ENCODE data around the gene THEMIS2. TPM values are rescaled to one million over a fixed set of nuclear protein-coding genes. Genes with fewer than 3 reads are reported as not detected.
A peak's percentile ranks its signal among the peaks of the same experiment; 100 is the strongest.

Gene THEMIS2
- total and polyA plus RNA-seq, 10 of the 15 experiments (the other 5 are each of a cell fraction or from before 2014, with no cell fraction given): 9.1 to 114 (median 38.3) TPM

DNA sequence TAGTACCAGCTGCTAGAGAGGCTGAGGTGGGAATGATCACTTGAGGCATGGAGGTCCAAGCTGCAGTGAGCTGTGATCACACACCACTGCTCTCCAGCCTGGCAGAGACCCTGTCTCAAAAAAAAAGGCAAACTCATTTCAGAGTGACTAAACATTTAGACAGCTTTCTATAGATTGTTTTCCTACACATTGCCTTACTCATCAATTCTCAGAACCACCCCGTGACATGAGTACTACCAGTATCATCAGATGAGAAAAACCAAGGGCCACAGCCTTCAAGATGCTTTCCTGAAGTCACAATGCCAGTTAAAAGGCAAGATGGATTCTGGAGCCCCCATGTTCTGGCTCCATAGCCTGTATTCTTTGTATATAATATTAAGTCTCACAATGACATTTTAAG lies 40.1 kb downstream of the THEMIS2 start:
- TF ChIP-seq, protein P1, sequence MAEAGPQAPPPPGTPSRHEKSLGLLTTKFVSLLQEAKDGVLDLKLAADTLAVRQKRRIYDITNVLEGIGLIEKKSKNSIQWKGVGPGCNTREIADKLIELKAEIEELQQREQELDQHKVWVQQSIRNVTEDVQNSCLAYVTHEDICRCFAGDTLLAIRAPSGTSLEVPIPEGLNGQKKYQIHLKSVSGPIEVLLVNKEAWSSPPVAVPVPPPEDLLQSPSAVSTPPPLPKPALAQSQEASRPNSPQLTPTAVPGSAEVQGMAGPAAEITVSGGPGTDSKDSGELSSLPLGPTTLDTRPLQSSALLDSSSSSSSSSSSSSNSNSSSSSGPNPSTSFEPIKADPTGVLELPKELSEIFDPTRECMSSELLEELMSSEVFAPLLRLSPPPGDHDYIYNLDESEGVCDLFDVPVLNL (IDR thresholded peaks at IDR 0.05; ENCODE audit: low read depth, low read length): no peak
- TF ChIP-seq TAF1 (IDR thresholded peaks at IDR 0.05; ENCODE audit: borderline replicate concordance, low read depth, low read length) (no peak), KAT2A (conservative IDR thresholded peaks at IDR 0.05; ENCODE audit: control insufficient read depth, low read depth, low read length) (no peak), RFX5 (IDR thresholded peaks at IDR 0.05; ENCODE audit: low read depth, low read length) (no peak), ZNF217 (IDR thresholded peaks at IDR 0.05) (no peak), ZNF622 (IDR thresholded peaks at IDR 0.05) (no peak), TBL1XR1 (IDR thresholded peaks at IDR 0.05; ENCODE audit: low read depth, low read length) (no peak)
- TF ChIP-seq, protein P2, sequence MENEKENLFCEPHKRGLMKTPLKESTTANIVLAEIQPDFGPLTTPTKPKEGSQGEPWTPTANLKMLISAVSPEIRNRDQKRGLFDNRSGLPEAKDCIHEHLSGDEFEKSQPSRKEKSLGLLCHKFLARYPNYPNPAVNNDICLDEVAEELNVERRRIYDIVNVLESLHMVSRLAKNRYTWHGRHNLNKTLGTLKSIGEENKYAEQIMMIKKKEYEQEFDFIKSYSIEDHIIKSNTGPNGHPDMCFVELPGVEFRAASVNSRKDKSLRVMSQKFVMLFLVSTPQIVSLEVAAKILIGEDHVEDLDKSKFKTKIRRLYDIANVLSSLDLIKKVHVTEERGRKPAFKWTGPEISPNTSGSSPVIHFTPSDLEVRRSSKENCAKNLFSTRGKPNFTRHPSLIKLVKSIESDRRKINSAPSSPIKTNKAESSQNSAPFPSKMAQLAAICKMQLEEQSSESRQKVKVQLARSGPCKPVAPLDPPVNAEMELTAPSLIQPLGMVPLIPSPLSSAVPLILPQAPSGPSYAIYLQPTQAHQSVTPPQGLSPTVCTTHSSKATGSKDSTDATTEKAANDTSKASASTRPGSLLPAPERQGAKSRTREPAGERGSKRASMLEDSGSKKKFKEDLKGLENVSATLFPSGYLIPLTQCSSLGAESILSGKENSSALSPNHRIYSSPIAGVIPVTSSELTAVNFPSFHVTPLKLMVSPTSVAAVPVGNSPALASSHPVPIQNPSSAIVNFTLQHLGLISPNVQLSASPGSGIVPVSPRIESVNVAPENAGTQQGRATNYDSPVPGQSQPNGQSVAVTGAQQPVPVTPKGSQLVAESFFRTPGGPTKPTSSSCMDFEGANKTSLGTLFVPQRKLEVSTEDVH (IDR thresholded peaks at IDR 0.05; ENCODE audit: low read depth, partially characterized antibody): no peak
- H3K27ac ChIP-seq (ENCODE audit: control insufficient read depth, insufficient read depth): no peak overlapping the region
- no peak for FAIRE-seq
- H3K9ac ChIP-seq (ENCODE audit: control insufficient read depth, insufficient read depth, low read length): no peak overlapping the region
- peaks cover 2% of the 10 kb centered on the region; the same call in 2 of the 3 replicates for H3K9me3 ChIP-seq (replicated peaks; ENCODE audit: control insufficient read depth, insufficient read depth, low read length)
- H2AFZ ChIP-seq (ENCODE audit: control insufficient read depth, low read depth, low read length): no peak overlapping the region
- SMC1A ChIA-PET (ENCODE audit: uncharacterized antibody, unreplicated experiment): interaction anchor here (0.6 kb wide), 1 partner anchor 385 kb away, joined by 3 read pairs; no protein-coding TSS in a partner anchor
- ATAC-seq: no peak
- TSS peak; percentile 30 for BruUV-seq (replicated peaks)
- peaks cover 0 to 8% of the 10 kb centered on the region in 2 experiments; a peak in 2 of 4 replicates for H3K36me3 ChIP-seq (ENCODE audit: control insufficient read depth in 2 of 2, insufficient read depth in 2 of 2, low read length in 1 of 2)
- CTCF ChIA-PET: interaction anchor here (1.2 kb wide), 1 partner anchor 20 kb away, joined by 3 read pairs; no protein-coding TSS in a partner anchor
- intact Hi-C loops (cut with micrococcal nuclease; ENCODE audit: unreplicated experiment): no loop called here
- 0% methylated on average over 1 of the region's 1 CpG for WGBS (ENCODE audit: insufficient coverage, insufficient replicate concordance, low lambda C conversion rate, missing lambda C conversion rate)
- H3K27me3 ChIP-seq (replicated peaks in 1 of 2; ENCODE audit: control insufficient read depth in 2 of 2, insufficient read depth in 2 of 2, low read length in 1 of 2): no peaks in the 10 kb centered on the region
- H3K79me2 ChIP-seq (ENCODE audit: control insufficient read depth, insufficient read depth, low read length): peaks cover 21% of the 10 kb centered on the region
- no peak for DNase-seq (ENCODE audit: low read depth, low spot score)
- RAD21 ChIA-PET (ENCODE audit: unreplicated experiment): no interaction called here
- in situ Hi-C loops (cut with MboI): no loop called here
- H4K20me1 ChIP-seq (ENCODE audit: control insufficient read depth, insufficient read depth): no peaks in the 10 kb centered on the region
- H3K4me2 ChIP-seq (ENCODE audit: control insufficient read depth, insufficient read depth): peak overlapping the region; percentile 75
- POLR2A ChIA-PET: no interaction called here
- H3K4me3 ChIP-seq: no peak overlapping the region
- no peaks in the 10 kb centered on the region; the same call in 1 of the 2 replicates for H3K4me1 ChIP-seq (ENCODE audit: control insufficient read depth, insufficient read depth, low read length)

All from GM12878 (cell line).